K562 (cell line): ENCODE results near the gene REX1BD. TPM values are rescaled to one million over a fixed set of nuclear protein-coding genes. Genes with fewer than 3 reads are reported as not detected.

Experiments
- GATA2 ChIP-seq: sonication (generic); formaldehyde crosslinking; IDR thresholded peaks from 2 replicates; pipeline ENCODE4 v1.4.0; 2020; ENCODE audit warnings: mild to moderate bottlenecking, missing genetic modification reagents
- KLF1 ChIP-seq: fragments of 450-650 bp; IDR thresholded peaks from 2 replicates; pipeline ENCODE4 v1.6.1; 2016; ENCODE audit warnings: missing genetic modification characterization, missing compliant biosample characterization
- NCOA2 ChIP-seq, 2 experiments: fragments of 450-650 bp; IDR thresholded peaks; 2 replicates each; pipeline ENCODE4 v1.6.1; 2018; ENCODE audit warnings: mild to moderate bottlenecking in 2 of 2, moderate library complexity in 1 of 2; ENCODE audit not compliant: partially characterized antibody in 2 of 2
- NCOR1 ChIP-seq: fragments of 450-650 bp; IDR thresholded peaks from 2 replicates; pipeline ENCODE4 v1.6.1; 2016; ENCODE audit warnings: mild to moderate bottlenecking, moderate library complexity
- PRPF4 ChIP-seq: fragments of 200-400 bp; formaldehyde crosslinking; IDR thresholded peaks from one replicate; pipeline ENCODE4 v1.6.1; 2017; ENCODE audit warnings: low read length, low read depth, mild to moderate bottlenecking; ENCODE audit not compliant: insufficient read depth, poor library complexity, severe bottlenecking
- SMAD4 ChIP-seq: fragments of 250-450 bp; sonication (Bioruptor Pico); conservative IDR thresholded peaks from 2 replicates; pipeline ENCODE4 v1.8.0; 2021; ENCODE audit warnings: inconsistent platforms, mild to moderate bottlenecking, moderate library complexity
- ZC3H11A ChIP-seq: IDR thresholded peaks from 2 replicates; pipeline ENCODE4 v1.6.1; 2012; ENCODE audit warnings: low read depth, low read length, improper control_type of control experiment
- ZNF121 ChIP-seq: sonication (generic); formaldehyde crosslinking; conservative IDR thresholded peaks from 2 replicates; pipeline ENCODE4 v1.8.0; 2022; ENCODE audit warnings: missing genetic modification reagents
- ZNF253 ChIP-seq: fragments of 250-450 bp; sonication (Bioruptor Pico); conservative IDR thresholded peaks from 2 replicates; pipeline ENCODE4 v1.6.1; 2021; ENCODE audit warnings: mild to moderate bottlenecking
- ZNF586 ChIP-seq: fragments of 450-650 bp; formaldehyde crosslinking; conservative IDR thresholded peaks from 2 replicates; pipeline ENCODE4 v1.4.0; 2020; ENCODE audit warnings: mild to moderate bottlenecking, moderate library complexity
- ZNF76 ChIP-seq: fragments of 250-450 bp; sonication (Bioruptor Pico); IDR thresholded peaks from 2 replicates; pipeline ENCODE4 v1.4.0; 2020; ENCODE audit warnings: mild to moderate bottlenecking, moderate library complexity, borderline replicate concordance
- polyA plus RNA-seq, 8 experiments: library from polyadenylated mRNA; depleted of rRNA in 4 of 8; stranded (reverse) in 5 of 8; unstranded in 3 of 8; fragments of >200 nt; fragmentation: Nextera tagmentation in 2 of 8; fragmentation: Illumina TruSeq in 1 of 8; extraction: Ambion mirVana in 2 of 8; extraction: Trizol in 1 of 8; gene quantifications; 2 replicates each; pipeline versions ENCODE4 v1.2.1 to v1.2.3, GENCODE V29; 2011 to 2014; ENCODE audit warnings: inconsistent platforms in 1 of 8, missing spikeins in 1 of 8
- total RNA-seq, 7 experiments: library from RNA; depleted of rRNA in 6 of 7; stranded (reverse); fragments of >200 nt in 6 of 7; fragmentation: Illumina TruSeq in 2 of 7; extraction: Trizol in 2 of 7; gene quantifications; 2 replicates each; pipeline versions ENCODE4 v1.2.1 to v1.2.3, GENCODE V29; 2011 to 2021; ENCODE audit warnings: low replicate concordance in 1 of 7
- TF ChIP-seq, protein P1 (sequence below): fragments of 450-650 bp; formaldehyde crosslinking; IDR thresholded peaks from 2 replicates; pipeline ENCODE4 v1.4.0; 2020; ENCODE audit warnings: mild to moderate bottlenecking, moderate library complexity
- TF ChIP-seq, protein P2 (sequence below): IDR thresholded peaks from 2 replicates; pipeline ENCODE4 v1.6.1; 2011; ENCODE audit not compliant: insufficient read length; ENCODE audit errors: extremely low read depth
- TF ChIP-seq, protein P3 (sequence below): IDR thresholded peaks from 2 replicates; pipeline ENCODE4 v1.6.1; 2011; ENCODE audit warnings: borderline replicate concordance, low read depth, mild to moderate bottlenecking, moderate library complexity, low read length; ENCODE audit not compliant: insufficient read depth, poor library complexity, severe bottlenecking
- TF ChIP-seq, protein P4 (sequence below): sonication (generic); formaldehyde crosslinking; IDR thresholded peaks from 2 replicates; pipeline ENCODE4 v1.8.0; 2023; ENCODE audit warnings: mild to moderate bottlenecking, missing genetic modification reagents
- TF ChIP-seq, protein P5 (sequence below): sonication (generic); formaldehyde crosslinking; IDR thresholded peaks from 2 replicates; pipeline ENCODE4 v1.8.1; 2022; ENCODE audit warnings: missing genetic modification reagents

The REX1BD gene
- total and polyA plus RNA-seq, 9 of the 15 experiments (the other 6 are each of a cell fraction or from before 2014, with no cell fraction given), result 1.9 to 136 (median 13.8) TPM

DNA sequence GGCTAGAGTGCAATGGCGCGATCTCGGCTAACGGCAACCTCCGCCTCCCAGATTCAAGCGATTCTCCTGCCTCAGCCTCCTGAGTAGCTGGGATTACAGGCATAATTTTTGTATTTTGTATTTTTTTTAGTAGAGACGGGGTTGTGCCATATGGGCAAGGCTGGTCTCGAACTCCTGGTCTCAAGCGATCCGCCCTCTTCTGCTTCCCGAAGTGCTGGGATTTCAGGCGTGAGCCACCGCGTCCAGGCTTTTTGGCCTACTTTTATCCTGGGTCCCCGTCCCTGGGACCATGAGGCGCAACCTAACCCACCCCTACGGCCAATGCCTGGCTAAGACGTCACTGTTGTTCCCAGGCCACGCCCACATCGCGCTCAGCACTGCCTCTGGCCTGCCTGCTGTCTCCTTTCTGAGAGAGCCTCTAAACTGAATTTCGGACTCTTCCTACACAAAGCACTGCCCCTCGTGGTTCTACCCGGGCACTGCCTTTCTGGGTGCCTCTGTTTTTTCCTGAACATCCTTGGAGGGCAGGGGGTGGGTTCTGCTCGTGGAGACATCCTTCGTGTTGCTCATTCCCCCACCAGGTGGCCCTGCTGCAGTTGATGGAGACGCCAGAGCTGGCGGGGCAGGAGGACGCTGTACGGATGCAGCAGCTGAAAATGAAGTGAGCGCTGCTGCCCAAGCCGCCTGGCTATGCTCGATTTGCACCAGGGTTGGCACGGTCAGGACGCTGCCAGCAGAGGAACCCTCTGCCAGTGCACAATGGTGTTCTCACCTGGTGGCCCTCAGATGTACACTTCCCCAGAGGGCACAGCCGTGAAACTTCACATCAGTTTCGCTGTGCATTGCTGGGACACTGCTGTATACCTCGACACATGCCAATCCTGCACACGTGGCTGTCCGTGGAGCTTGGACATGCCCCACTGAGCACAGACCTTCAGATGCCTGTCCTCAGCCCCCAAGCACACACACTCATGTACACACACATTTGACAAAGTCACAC is 2.0 kb downstream of the REX1BD start (continued):
- TF ChIP-seq ZNF586 (no peak), ZNF121 (CRISPR knock-in tag) (no peak), NCOA2 (IDR thresholded peaks at IDR 0.05; ENCODE audit: partially characterized antibody in 2 of 2) (no peak), ZNF253 (CRISPR knock-in tag) (no peak), PRPF4 (no peak), KLF1 (tag) (no peak), NCOR1 (no peak), ZC3H11A (no peak), SMAD4 (CRISPR knock-in tag) (no peak), GATA2 (no peak), ZNF76 (CRISPR knock-in tag) (no peak)
- TF ChIP-seq, protein P1, sequence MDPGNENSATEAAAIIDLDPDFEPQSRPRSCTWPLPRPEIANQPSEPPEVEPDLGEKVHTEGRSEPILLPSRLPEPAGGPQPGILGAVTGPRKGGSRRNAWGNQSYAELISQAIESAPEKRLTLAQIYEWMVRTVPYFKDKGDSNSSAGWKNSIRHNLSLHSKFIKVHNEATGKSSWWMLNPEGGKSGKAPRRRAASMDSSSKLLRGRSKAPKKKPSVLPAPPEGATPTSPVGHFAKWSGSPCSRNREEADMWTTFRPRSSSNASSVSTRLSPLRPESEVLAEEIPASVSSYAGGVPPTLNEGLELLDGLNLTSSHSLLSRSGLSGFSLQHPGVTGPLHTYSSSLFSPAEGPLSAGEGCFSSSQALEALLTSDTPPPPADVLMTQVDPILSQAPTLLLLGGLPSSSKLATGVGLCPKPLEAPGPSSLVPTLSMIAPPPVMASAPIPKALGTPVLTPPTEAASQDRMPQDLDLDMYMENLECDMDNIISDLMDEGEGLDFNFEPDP (CRISPR knock-in tag), result no peak
- TF ChIP-seq, protein P2, sequence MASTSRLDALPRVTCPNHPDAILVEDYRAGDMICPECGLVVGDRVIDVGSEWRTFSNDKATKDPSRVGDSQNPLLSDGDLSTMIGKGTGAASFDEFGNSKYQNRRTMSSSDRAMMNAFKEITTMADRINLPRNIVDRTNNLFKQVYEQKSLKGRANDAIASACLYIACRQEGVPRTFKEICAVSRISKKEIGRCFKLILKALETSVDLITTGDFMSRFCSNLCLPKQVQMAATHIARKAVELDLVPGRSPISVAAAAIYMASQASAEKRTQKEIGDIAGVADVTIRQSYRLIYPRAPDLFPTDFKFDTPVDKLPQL, result no peak
- TF ChIP-seq, protein P3, sequence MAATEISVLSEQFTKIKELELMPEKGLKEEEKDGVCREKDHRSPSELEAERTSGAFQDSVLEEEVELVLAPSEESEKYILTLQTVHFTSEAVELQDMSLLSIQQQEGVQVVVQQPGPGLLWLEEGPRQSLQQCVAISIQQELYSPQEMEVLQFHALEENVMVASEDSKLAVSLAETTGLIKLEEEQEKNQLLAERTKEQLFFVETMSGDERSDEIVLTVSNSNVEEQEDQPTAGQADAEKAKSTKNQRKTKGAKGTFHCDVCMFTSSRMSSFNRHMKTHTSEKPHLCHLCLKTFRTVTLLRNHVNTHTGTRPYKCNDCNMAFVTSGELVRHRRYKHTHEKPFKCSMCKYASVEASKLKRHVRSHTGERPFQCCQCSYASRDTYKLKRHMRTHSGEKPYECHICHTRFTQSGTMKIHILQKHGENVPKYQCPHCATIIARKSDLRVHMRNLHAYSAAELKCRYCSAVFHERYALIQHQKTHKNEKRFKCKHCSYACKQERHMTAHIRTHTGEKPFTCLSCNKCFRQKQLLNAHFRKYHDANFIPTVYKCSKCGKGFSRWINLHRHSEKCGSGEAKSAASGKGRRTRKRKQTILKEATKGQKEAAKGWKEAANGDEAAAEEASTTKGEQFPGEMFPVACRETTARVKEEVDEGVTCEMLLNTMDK, result peak; percentile 49
- TF ChIP-seq, protein P4, sequence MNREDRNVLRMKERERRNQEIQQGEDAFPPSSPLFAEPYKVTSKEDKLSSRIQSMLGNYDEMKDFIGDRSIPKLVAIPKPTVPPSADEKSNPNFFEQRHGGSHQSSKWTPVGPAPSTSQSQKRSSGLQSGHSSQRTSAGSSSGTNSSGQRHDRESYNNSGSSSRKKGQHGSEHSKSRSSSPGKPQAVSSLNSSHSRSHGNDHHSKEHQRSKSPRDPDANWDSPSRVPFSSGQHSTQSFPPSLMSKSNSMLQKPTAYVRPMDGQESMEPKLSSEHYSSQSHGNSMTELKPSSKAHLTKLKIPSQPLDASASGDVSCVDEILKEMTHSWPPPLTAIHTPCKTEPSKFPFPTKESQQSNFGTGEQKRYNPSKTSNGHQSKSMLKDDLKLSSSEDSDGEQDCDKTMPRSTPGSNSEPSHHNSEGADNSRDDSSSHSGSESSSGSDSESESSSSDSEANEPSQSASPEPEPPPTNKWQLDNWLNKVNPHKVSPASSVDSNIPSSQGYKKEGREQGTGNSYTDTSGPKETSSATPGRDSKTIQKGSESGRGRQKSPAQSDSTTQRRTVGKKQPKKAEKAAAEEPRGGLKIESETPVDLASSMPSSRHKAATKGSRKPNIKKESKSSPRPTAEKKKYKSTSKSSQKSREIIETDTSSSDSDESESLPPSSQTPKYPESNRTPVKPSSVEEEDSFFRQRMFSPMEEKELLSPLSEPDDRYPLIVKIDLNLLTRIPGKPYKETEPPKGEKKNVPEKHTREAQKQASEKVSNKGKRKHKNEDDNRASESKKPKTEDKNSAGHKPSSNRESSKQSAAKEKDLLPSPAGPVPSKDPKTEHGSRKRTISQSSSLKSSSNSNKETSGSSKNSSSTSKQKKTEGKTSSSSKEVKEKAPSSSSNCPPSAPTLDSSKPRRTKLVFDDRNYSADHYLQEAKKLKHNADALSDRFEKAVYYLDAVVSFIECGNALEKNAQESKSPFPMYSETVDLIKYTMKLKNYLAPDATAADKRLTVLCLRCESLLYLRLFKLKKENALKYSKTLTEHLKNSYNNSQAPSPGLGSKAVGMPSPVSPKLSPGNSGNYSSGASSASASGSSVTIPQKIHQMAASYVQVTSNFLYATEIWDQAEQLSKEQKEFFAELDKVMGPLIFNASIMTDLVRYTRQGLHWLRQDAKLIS (CRISPR knock-in tag), result no peak
- TF ChIP-seq, protein P5, sequence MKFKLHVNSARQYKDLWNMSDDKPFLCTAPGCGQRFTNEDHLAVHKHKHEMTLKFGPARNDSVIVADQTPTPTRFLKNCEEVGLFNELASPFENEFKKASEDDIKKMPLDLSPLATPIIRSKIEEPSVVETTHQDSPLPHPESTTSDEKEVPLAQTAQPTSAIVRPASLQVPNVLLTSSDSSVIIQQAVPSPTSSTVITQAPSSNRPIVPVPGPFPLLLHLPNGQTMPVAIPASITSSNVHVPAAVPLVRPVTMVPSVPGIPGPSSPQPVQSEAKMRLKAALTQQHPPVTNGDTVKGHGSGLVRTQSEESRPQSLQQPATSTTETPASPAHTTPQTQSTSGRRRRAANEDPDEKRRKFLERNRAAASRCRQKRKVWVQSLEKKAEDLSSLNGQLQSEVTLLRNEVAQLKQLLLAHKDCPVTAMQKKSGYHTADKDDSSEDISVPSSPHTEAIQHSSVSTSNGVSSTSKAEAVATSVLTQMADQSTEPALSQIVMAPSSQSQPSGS, result no peak
